IMR-90 (cell line): ENCODE results near the gene BRIP1. TPM values are rescaled to one million over a fixed set of nuclear protein-coding genes. Genes with fewer than 3 reads are reported as not detected.

Experiments used
- ATAC-seq: fragments of 200-7000 bp; cut with Tn5 transposase; 2 replicates; pipeline ENCODE4 v1.9.1; 2020; ENCODE audit warnings: low read depth, mild to moderate bottlenecking, moderate library complexity
- BruUV-seq: library from RNA; stranded (reverse); fragments of 400-500 nt; replicated peaks from 2 replicates; lab custom pipeline; 2021; lab: Mats Ljungman, UMichigan
- CTCF ChIA-PET: fragments of 300-600 bp; formaldehyde crosslinking; extraction: SDS; loops from one replicate; lab custom pipeline; 2021; ENCODE audit warnings: antibody characterized with exemption; lab: Yijun Ruan, JAX
- POLR2A ChIA-PET: fragments of 300-600 bp; sonication (Branson Sonifier 250); formaldehyde crosslinking; loops from one replicate; lab custom pipeline; 2022; ENCODE audit warnings: antibody characterized with exemption; ENCODE audit not compliant: unreplicated experiment; lab: Charles Lee
- DNase-seq: peaks from one replicate; pipeline ENCODE4 v3.0.0; 2013
- H2AFZ ChIP-seq: replicated peaks from 2 replicates; pipeline ENCODE3; 2013; ENCODE audit warnings: low read length, mild to moderate bottlenecking; ENCODE audit not compliant: poor library complexity
- H2AK5ac ChIP-seq: 2 replicates; pipeline ENCODE4 v1.6.1; 2013; ENCODE audit warnings: low read depth, low read length, inconsistent platforms
- H2AK9ac ChIP-seq: replicated peaks from 2 replicates; pipeline ENCODE3; 2013; ENCODE audit warnings: mild to moderate bottlenecking, low read depth, low read length, moderate library complexity; ENCODE audit not compliant: poor library complexity
- H2BK120ac ChIP-seq: 2 replicates; pipeline ENCODE4 v1.6.1; 2013; ENCODE audit warnings: low read depth, low read length, inconsistent platforms
- H2BK15ac ChIP-seq: 3 replicates; pipeline ENCODE4 v1.6.1; 2013; ENCODE audit warnings: low read depth, low read length, inconsistent platforms
- H2BK20ac ChIP-seq: 2 replicates; pipeline ENCODE4 v1.6.1; 2013; ENCODE audit warnings: low read depth, mild to moderate bottlenecking, inconsistent platforms, low read length, moderate library complexity
- H2BK5ac ChIP-seq: 2 replicates; pipeline ENCODE4 v1.6.1; 2013; ENCODE audit warnings: mild to moderate bottlenecking, low read depth, low read length, inconsistent platforms; ENCODE audit not compliant: poor library complexity, severe bottlenecking
- H3K14ac ChIP-seq: replicated peaks from 2 replicates; pipeline ENCODE4 v1.6.1; 2013; ENCODE audit warnings: low read depth, low read length, inconsistent platforms
- H3K18ac ChIP-seq: 2 replicates; pipeline ENCODE4 v1.6.1; 2013; ENCODE audit warnings: low read depth, low read length, control low read depth
- H3K23ac ChIP-seq: 2 replicates; pipeline ENCODE4 v1.6.1; 2013; ENCODE audit warnings: low read depth, low read length, inconsistent platforms
- H3K27ac ChIP-seq: 2 replicates; pipeline ENCODE4 v1.5.1; 2013; ENCODE audit warnings: mild to moderate bottlenecking, control low read depth, low read length; ENCODE audit not compliant: insufficient read depth
- H3K27me3 ChIP-seq: 2 replicates; pipeline ENCODE4 v1.6.1; 2013; ENCODE audit warnings: low read length; ENCODE audit not compliant: control insufficient read depth, insufficient read depth
- H3K36me3 ChIP-seq: 2 replicates; pipeline ENCODE4 v1.6.1; 2013; ENCODE audit warnings: low read length, mixed read lengths; ENCODE audit not compliant: control insufficient read depth, insufficient read depth
- H3K4ac ChIP-seq: 2 replicates; pipeline ENCODE4 v1.6.1; 2013; ENCODE audit warnings: low read depth, low read length, inconsistent platforms
- H3K4me1 ChIP-seq: 2 replicates; pipeline ENCODE4 v1.6.1; 2013; ENCODE audit warnings: low read length, mixed read lengths; ENCODE audit not compliant: control insufficient read depth, insufficient read depth
- H3K4me2 ChIP-seq: 2 replicates; pipeline ENCODE4 v1.6.1; 2013; ENCODE audit warnings: low read depth, mild to moderate bottlenecking, control low read depth, low read length, moderate library complexity
- H3K4me3 ChIP-seq: 2 replicates; pipeline ENCODE4 v1.5.1; 2013; ENCODE audit warnings: low read depth, mild to moderate bottlenecking, control low read depth, low read length, moderate library complexity; ENCODE audit not compliant: insufficient read depth
- H3K56ac ChIP-seq: 2 replicates; pipeline ENCODE4 v1.6.1; 2013; ENCODE audit warnings: low read length, inconsistent platforms; ENCODE audit not compliant: insufficient read depth; ENCODE audit errors: extremely low read depth
- H3K79me1 ChIP-seq, 2 experiments: 2 replicates each; pipeline ENCODE4 v1.6.1; 2013; ENCODE audit warnings: low read length in 2 of 2, inconsistent platforms in 1 of 2, low read depth in 1 of 2
- H3K9ac ChIP-seq: 2 replicates; pipeline ENCODE4 v1.6.1; 2013; ENCODE audit warnings: low read depth, low read length, control low read depth
- H3K9me1 ChIP-seq: 2 replicates; pipeline ENCODE4 v1.6.1; 2013; ENCODE audit warnings: low read length, inconsistent platforms; ENCODE audit not compliant: insufficient read depth
- H3K9me3 ChIP-seq: 2 replicates; pipeline ENCODE4 v1.6.1; 2013; ENCODE audit warnings: low read length; ENCODE audit not compliant: control insufficient read depth, insufficient read depth
- H4K20me1 ChIP-seq: 2 replicates; pipeline ENCODE4 v1.6.1; 2013; ENCODE audit warnings: low read length, inconsistent platforms; ENCODE audit not compliant: insufficient read depth
- H4K5ac ChIP-seq: 2 replicates; pipeline ENCODE4 v1.6.1; 2013; ENCODE audit warnings: mild to moderate bottlenecking, low read depth, low read length, control low read depth
- H4K8ac ChIP-seq, 2 experiments: 2 replicates each; pipeline ENCODE4 v1.6.1; 2013; ENCODE audit warnings: low read depth in 2 of 2, low read length in 2 of 2, control low read depth in 1 of 2, inconsistent platforms in 1 of 2
- H4K91ac ChIP-seq: 2 replicates; pipeline ENCODE4 v1.6.1; 2013; ENCODE audit warnings: low read depth, low read length, inconsistent platforms; ENCODE audit not compliant: insufficient read depth
- BHLHE40 ChIP-seq: fragments of 150-350 bp; IDR thresholded peaks from 2 replicates; pipeline ENCODE4 v1.6.1; 2016; ENCODE audit warnings: mild to moderate bottlenecking, low read depth, low read length
- CEBPB ChIP-seq: IDR thresholded peaks from 2 replicates; pipeline ENCODE4 v1.6.1; 2012; ENCODE audit warnings: low read depth, low read length, improper control_type of control experiment
- CTCF ChIP-seq: conservative IDR thresholded peaks from 2 replicates; pipeline ENCODE4 v1.5.1; 2012; ENCODE audit warnings: mild to moderate bottlenecking, low read depth, low read length, improper control_type of control experiment
- ELK1 ChIP-seq: fragments of 150-350 bp; IDR thresholded peaks from 2 replicates; pipeline ENCODE4 v1.6.1; 2016; ENCODE audit warnings: low read depth, mild to moderate bottlenecking, low read length, moderate library complexity, borderline replicate concordance
- FOS ChIP-seq: fragments of 150-350 bp; IDR thresholded peaks from 2 replicates; pipeline ENCODE4 v1.6.1; 2016; ENCODE audit warnings: low read depth, low read length
- MAFK ChIP-seq: IDR thresholded peaks from 2 replicates; pipeline ENCODE4 v1.6.1; 2012; ENCODE audit warnings: low read depth, low read length, improper control_type of control experiment
- MAZ ChIP-seq: IDR thresholded peaks from 2 replicates; pipeline ENCODE4 v1.6.1; 2012; ENCODE audit warnings: low read depth, mild to moderate bottlenecking, low read length, improper control_type of control experiment, moderate library complexity, borderline replicate concordance
- MXI1 ChIP-seq: IDR thresholded peaks from 2 replicates; pipeline ENCODE4 v1.6.1; 2012; ENCODE audit warnings: low read depth, mild to moderate bottlenecking, low read length, moderate library complexity, borderline replicate concordance
- NFE2L2 ChIP-seq: fragments of 150-350 bp; IDR thresholded peaks from 2 replicates; pipeline ENCODE4 v1.6.1; 2016; ENCODE audit warnings: low read depth, mild to moderate bottlenecking, low read length
- POLR2A ChIP-seq: IDR thresholded peaks from 2 replicates; pipeline ENCODE4 v1.6.1; 2012; ENCODE audit warnings: mild to moderate bottlenecking, low read depth, low read length
- RAD21 ChIP-seq: IDR thresholded peaks from 2 replicates; pipeline ENCODE4 v1.6.1; 2012; ENCODE audit warnings: low read length, improper control_type of control experiment
- RCOR1 ChIP-seq: IDR thresholded peaks from 2 replicates; pipeline ENCODE4 v1.6.1; 2012; ENCODE audit warnings: mild to moderate bottlenecking, low read length, improper control_type of control experiment; ENCODE audit not compliant: insufficient replicate concordance
- RFX5 ChIP-seq: IDR thresholded peaks from 2 replicates; pipeline ENCODE4 v1.8.0; 2012; ENCODE audit warnings: low read depth, mild to moderate bottlenecking, low read length, moderate library complexity
- SMC3 ChIP-seq: fragments of 150-350 bp; IDR thresholded peaks from 2 replicates; pipeline ENCODE4 v1.6.1; 2016; ENCODE audit warnings: low read depth, mild to moderate bottlenecking, antibody characterized with exemption, low read length, moderate library complexity
- USF2 ChIP-seq: fragments of 150-350 bp; IDR thresholded peaks from 2 replicates; pipeline ENCODE4 v1.6.1; 2017; ENCODE audit warnings: mild to moderate bottlenecking, antibody characterized with exemption, low read length, low read depth
- WGBS, 2 experiments: methylation state at CpG; one replicate each; pipeline versions ENCODE4 v1.1.5 to v1.1.7; 2013; ENCODE audit warnings: missing lambda C conversion rate in 2 of 2; ENCODE audit not compliant: insufficient read length in 1 of 2; ENCODE audit errors: extremely low coverage in 2 of 2; 5-methylcytosine and 5-hydroxymethylcytosine counted together
- dilution Hi-C: fragments of 300-500 bp; cut with HindIII; formaldehyde crosslinking; loops from one replicate; pipeline ENCODE4 v1.14.3; 2018; ENCODE audit warnings: low sequenced_read_pairs; ENCODE audit not compliant: unreplicated experiment
- in situ Hi-C: fragments of 300-500 bp; cut with MboI; formaldehyde crosslinking; loops from 3 replicates; pipeline ENCODE4 v1.14.3; 2019; ENCODE audit warnings: low sequenced_read_pairs, inconsistent platforms, mixed read lengths
- intact Hi-C: fragments of 100-400 bp; cut with micrococcal nuclease; formaldehyde crosslinking; loops from 2 replicates; pipeline ENCODE4 v1.10.0; 2022
- polyA plus RNA-seq, 3 experiments: library from polyadenylated mRNA; depleted of rRNA; stranded (reverse); fragments of >200 nt; gene quantifications; 2 replicates each; pipeline ENCODE4 v1.2.3, GENCODE V29; 2012; ENCODE audit warnings: low replicate concordance in 1 of 3
- total RNA-seq: library from RNA; depleted of rRNA; stranded (reverse); fragments of >200 nt; gene quantifications from 2 replicates; pipeline ENCODE4 v1.2.3, GENCODE V29; 2012

The BRIP1 gene
- total and polyA plus RNA-seq, 2 of the 4 experiments (the other 2 are of a cell fraction): 6.1 to 19.7 TPM

GRCh38 chr17:61687769-61688168 is 175.6 kb downstream of the BRIP1 start:
- H2BK5ac ChIP-seq: no peak overlapping the region
- no peak overlapping the region for H4K91ac ChIP-seq
- ChIA-PET POLR2A (no interaction called here), CTCF (no interaction called here)
- H4K8ac ChIP-seq: no peak overlapping the region
- 0 out of 4 replicates have a peak, but pooled peaks cover 0 to 6% of the 10 kb centered on the region in 2 experiments for H3K79me1 ChIP-seq
- no peak overlapping the region for H2AFZ ChIP-seq
- in situ Hi-C loops: no loop called here
- no peaks in the 10 kb centered on the region for H3K27me3 ChIP-seq
- no peak overlapping the region for H3K4ac ChIP-seq
- no peaks in the 10 kb centered on the region for H3K9me3 ChIP-seq
- no peak overlapping the region for H2BK15ac ChIP-seq
- no peak overlapping the region for H3K4me2 ChIP-seq
- no peak overlapping the region for H3K56ac ChIP-seq
- H3K18ac ChIP-seq: no peak overlapping the region
- H4K20me1 ChIP-seq: no peaks in the 10 kb centered on the region
- H3K4me1 ChIP-seq: no peaks in the 10 kb centered on the region
- dilution Hi-C loops: no loop called here
- no peak overlapping the region for H3K27ac ChIP-seq
- no peak overlapping the region for H2BK20ac ChIP-seq
- no peak overlapping the region for H2AK5ac ChIP-seq
- no CpG with 5 or more reads among the region's 2 CpGs for WGBS, 2 experiments
- peak overlapping the region; percentile 7 for H2AK9ac ChIP-seq
- no peak overlapping the region for H3K4me3 ChIP-seq
- DNase-seq: no peak
- H3K36me3 ChIP-seq: peaks cover 3% of the 10 kb centered on the region; the same call in 1 of the 2 replicates
- no peak overlapping the region for H4K5ac ChIP-seq
- no peak overlapping the region for H3K9ac ChIP-seq
- no peak overlapping the region for H2BK120ac ChIP-seq
- H3K23ac ChIP-seq: no peak overlapping the region
- intact Hi-C loops: no loop called here
- H3K14ac ChIP-seq: no peak overlapping the region
- no peaks in the 10 kb centered on the region for H3K9me1 ChIP-seq
- TF ChIP-seq BHLHE40: no peak
- no peak for TF ChIP-seq RAD21
- TF ChIP-seq SMC3: no peak
- TF ChIP-seq NFE2L2: no peak
- no peak for TF ChIP-seq MXI1
- no peak for TF ChIP-seq USF2
- no peak for TF ChIP-seq CTCF
- no peak for TF ChIP-seq ELK1
- no peak for TF ChIP-seq POLR2A
- no peak for TF ChIP-seq CEBPB
- TF ChIP-seq RCOR1: no peak
- TF ChIP-seq MAFK: no peak
- TF ChIP-seq MAZ: no peak
- TF ChIP-seq RFX5: no peak
- TF ChIP-seq FOS: no peak
- no TSS peak for BruUV-seq
- ATAC-seq: no peak
